Tibial nerve (tissue), 4 donors: ENCODE data around the gene PTPRJ. TPM values are rescaled to one million over a fixed set of nuclear protein-coding genes. Genes with fewer than 3 reads are reported as not detected.

Experiments
- DNase-seq, 2 donors: peaks; one replicate each; pipeline ENCODE4 v3.0.0-alpha.2; 2019; ENCODE audit warnings: low spot score in 2 of 2
- H3K27ac ChIP-seq, 4 donors: fragments of 200-600 bp; sonication (generic) in 3 of 4; one replicate each; pipeline ENCODE4 v1.5.1; 2017 to 2019; ENCODE audit warnings: mild to moderate bottlenecking in 1 of 4
- H3K27me3 ChIP-seq, 2 donors: fragments of 200-600 bp; sonication (generic) in 1 of 2; one replicate each; pipeline versions ENCODE4 v1.5.1 to v1.6.0; 2017 to 2019
- H3K36me3 ChIP-seq, 3 donors: fragments of 200-600 bp; sonication (generic); one replicate each; pipeline ENCODE4 v1.5.1; 2018 to 2019
- H3K4me1 ChIP-seq, 4 donors: fragments of 200-600 bp; sonication (generic) in 3 of 4; one replicate each; pipeline ENCODE4 v1.5.1; 2017 to 2019
- H3K4me3 ChIP-seq, 4 donors: fragments of 200-600 bp; sonication (generic) in 3 of 4; one replicate each; pipeline ENCODE4 v1.5.1; 2017 to 2019; ENCODE audit warnings: mild to moderate bottlenecking in 1 of 4, moderate library complexity in 1 of 4
- H3K9me3 ChIP-seq, 4 donors: fragments of 200-600 bp; sonication (generic) in 3 of 4; one replicate each; pipeline ENCODE4 v1.5.1; 2017 to 2019
- EP300 ChIP-seq, 2 donors: sonication (generic); formaldehyde crosslinking; IDR thresholded peaks; one replicate each; pipeline ENCODE4 v1.6.1; 2017; ENCODE audit warnings: antibody characterized with exemption in 2 of 2, mild to moderate bottlenecking in 1 of 2
- POLR2A ChIP-seq, 2 donors: fragments of 450-650 bp; IDR thresholded peaks; one replicate each; pipeline ENCODE4 v1.6.1; 2017; ENCODE audit warnings: antibody characterized with exemption in 2 of 2, mild to moderate bottlenecking in 2 of 2, moderate library complexity in 2 of 2
- WGBS, 2 donors: methylation state at CpG; one replicate each; pipeline ENCODE4 v1.1.5; 2018; 5-methylcytosine and 5-hydroxymethylcytosine counted together
- total RNA-seq, 4 donors: library from RNA; depleted of rRNA; stranded (reverse); fragments of >200 nt; gene quantifications; one replicate each; pipeline ENCODE4 v1.1.0, GENCODE V29; 2016
- TF ChIP-seq, protein P1 (sequence below), 5 experiments: fragments of 200-600 bp in 3 of 5; fragments of 450-650 bp in 2 of 5; sonication (generic) in 3 of 5; IDR thresholded peaks; one replicate each; pipeline ENCODE4 v1.5.1; 2016 to 2019; ENCODE audit warnings: antibody characterized with exemption in 5 of 5, mild to moderate bottlenecking in 3 of 5, moderate library complexity in 2 of 5

The PTPRJ gene
- total RNA-seq, 4 donors from 2014 or later: 20.5 to 24.3 (median 22.3) TPM

DNA sequence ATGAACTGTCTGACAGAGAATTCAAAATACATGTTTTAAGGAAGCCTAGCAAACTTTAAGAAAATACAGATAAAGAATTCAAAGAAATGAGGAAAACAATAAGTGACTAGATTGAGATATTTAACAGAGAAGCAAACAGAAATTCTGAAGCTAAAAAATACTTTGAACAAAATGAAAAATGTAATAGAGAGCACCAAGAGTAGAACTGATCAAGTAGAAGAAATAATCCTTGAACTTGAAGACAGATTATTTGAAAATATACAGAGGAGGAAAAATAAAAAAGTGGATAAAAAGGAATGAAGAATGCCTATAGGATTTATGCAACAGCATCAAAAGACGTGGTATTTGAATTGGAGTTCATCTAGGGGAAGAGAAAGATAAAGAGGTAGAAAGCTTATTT is 134.4 kb downstream of the PTPRJ start:
- H3K27ac ChIP-seq: no peak overlapping the region
- peaks cover 0 to 46% (median 0%) of the 10 kb centered on the region in 3 donors for H3K36me3 ChIP-seq
- peaks cover 0 to 7% (median 3%) of the 10 kb centered on the region in 4 donors for H3K4me1 ChIP-seq
- peaks cover 0 to 18% (median 7%) of the 10 kb centered on the region in 4 donors for H3K9me3 ChIP-seq
- WGBS, 2 donors: 95 to 96% methylated on average over 1 of the region's 1 CpG
- H3K4me3 ChIP-seq: no peak overlapping the region
- no peaks in the 10 kb centered on the region for H3K27me3 ChIP-seq
- TF ChIP-seq POLR2A (IDR thresholded peaks at IDR 0.05) (no peak), EP300 (IDR thresholded peaks at IDR 0.05) (no peak)
- TF ChIP-seq, protein P1, sequence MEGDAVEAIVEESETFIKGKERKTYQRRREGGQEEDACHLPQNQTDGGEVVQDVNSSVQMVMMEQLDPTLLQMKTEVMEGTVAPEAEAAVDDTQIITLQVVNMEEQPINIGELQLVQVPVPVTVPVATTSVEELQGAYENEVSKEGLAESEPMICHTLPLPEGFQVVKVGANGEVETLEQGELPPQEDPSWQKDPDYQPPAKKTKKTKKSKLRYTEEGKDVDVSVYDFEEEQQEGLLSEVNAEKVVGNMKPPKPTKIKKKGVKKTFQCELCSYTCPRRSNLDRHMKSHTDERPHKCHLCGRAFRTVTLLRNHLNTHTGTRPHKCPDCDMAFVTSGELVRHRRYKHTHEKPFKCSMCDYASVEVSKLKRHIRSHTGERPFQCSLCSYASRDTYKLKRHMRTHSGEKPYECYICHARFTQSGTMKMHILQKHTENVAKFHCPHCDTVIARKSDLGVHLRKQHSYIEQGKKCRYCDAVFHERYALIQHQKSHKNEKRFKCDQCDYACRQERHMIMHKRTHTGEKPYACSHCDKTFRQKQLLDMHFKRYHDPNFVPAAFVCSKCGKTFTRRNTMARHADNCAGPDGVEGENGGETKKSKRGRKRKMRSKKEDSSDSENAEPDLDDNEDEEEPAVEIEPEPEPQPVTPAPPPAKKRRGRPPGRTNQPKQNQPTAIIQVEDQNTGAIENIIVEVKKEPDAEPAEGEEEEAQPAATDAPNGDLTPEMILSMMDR (IDR thresholded peaks at IDR 0.05): no peak
- no peak for DNase-seq

DNA sequence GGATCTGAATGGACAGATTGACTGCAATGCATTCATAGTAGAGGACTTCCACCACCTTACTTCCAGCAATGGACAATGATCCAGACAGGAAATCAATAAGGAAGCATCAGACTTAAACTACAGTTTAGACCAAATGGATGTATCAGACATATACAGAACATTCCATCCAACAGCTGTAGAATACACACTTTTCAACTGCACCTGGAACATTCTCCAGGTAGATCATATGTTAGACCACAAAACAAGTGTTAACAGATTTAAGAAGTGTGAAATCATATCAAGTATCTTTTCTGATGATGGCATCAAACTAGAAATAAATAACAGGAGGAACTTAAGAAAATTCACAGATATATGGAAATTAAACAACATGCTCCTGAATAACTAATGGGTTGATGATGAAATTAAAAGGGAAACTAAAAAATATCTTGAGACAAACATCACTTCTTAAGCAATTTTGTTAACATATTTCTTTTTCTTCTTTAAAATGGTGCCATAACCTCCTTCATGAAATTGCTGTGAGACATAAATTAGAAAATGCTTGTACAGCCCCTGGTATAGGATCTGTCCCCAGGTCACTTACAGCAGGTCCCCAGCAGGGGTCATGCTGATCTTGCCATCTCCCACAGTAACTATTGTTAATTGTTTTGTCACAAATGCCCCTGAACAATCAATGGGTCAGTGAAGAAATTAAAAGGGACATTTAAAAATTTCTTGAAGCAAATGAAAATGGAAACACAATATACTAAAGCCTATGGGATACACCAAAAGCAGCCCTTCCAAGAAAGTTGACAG is 136.3 kb downstream of the PTPRJ start:
- H3K4me3 ChIP-seq: no peak overlapping the region
- H3K4me1 ChIP-seq: no peaks in the 10 kb centered on the region
- no peak overlapping the region for H3K27ac ChIP-seq
- no peaks in the 10 kb centered on the region for H3K27me3 ChIP-seq
- peaks cover 0 to 18% (median 7%) of the 10 kb centered on the region in 4 donors for H3K9me3 ChIP-seq
- TF ChIP-seq, protein P1 (IDR thresholded peaks at IDR 0.05): no peak
- TF ChIP-seq EP300 (IDR thresholded peaks at IDR 0.05) (no peak), POLR2A (IDR thresholded peaks at IDR 0.05) (no peak)
- DNase-seq: no peak
- H3K36me3 ChIP-seq: peaks cover 0 to 52% (median 0%) of the 10 kb centered on the region in 3 donors

DNA sequence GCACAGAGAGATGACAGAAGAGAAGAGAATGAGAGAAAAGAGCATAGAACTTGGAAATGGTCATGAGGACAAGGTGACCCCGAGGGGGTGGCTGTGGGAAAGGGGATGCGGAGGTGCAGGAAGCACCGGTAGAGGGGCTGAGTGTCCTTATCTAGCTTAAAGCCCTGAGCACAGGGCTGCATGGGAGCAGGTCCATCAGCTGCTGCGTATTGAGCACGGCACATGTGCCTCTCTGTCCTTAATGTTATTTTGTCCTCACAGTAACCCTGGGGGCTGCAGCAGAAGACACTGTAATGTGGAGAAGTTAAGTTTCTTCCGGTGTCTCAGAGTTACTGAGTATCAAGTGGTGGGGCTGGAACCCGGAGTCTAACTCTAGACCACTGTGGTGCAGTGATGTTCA is 141.9 kb downstream of the PTPRJ start:
- no peak for DNase-seq
- Histone ChIP-seq H3K9me3 (no peaks in the 10 kb centered on the region), H3K4me1 (no peaks in the 10 kb centered on the region), H3K36me3 (peaks cover 0 to 72% (median 3%) of the 10 kb centered on the region in 3 donors), H3K4me3 (no peak overlapping the region), H3K27ac (no peak overlapping the region), H3K27me3 (no peaks in the 10 kb centered on the region)
- no peak for TF ChIP-seq POLR2A (IDR thresholded peaks at IDR 0.05)
- TF ChIP-seq, protein P1 (IDR thresholded peaks at IDR 0.05): no peak
- WGBS, 2 donors: 81 to 92% methylated on average over 7 of the region's 7 CpGs

DNA sequence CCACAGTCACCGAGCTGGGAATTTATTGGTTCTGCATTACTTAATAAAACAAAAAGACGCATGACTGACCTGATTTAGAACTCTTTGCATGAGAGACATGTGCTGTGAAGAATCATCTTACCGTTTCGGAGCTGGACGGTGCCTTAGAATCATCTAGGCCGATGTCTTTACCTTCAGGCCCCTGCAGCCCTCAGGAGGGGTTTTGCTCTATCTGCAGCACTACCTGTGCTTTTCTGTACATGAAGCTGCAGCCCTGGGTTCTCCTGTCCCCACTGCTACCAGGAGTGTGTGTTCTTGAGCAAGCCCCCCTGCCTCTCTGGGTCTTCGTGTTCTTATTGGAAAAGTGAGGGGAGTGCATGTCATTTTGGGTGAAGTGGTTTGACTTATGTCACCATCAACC is 142.3 kb downstream of the PTPRJ start:
- H3K36me3 ChIP-seq: peaks cover 0 to 76% (median 3%) of the 10 kb centered on the region in 3 donors
- H3K4me1 ChIP-seq: no peaks in the 10 kb centered on the region
- TF ChIP-seq EP300 (IDR thresholded peaks at IDR 0.05) (no peak), POLR2A (IDR thresholded peaks at IDR 0.05) (no peak)
- TF ChIP-seq, protein P1 (IDR thresholded peaks at IDR 0.05): no peak
- DNase-seq: no peak
- no peak overlapping the region for H3K27ac ChIP-seq
- WGBS, 2 donors: 88 to 93% methylated on average over 7 of the region's 7 CpGs
- no peaks in the 10 kb centered on the region for H3K27me3 ChIP-seq
- no peaks in the 10 kb centered on the region for H3K9me3 ChIP-seq
- no peak overlapping the region for H3K4me3 ChIP-seq

DNA sequence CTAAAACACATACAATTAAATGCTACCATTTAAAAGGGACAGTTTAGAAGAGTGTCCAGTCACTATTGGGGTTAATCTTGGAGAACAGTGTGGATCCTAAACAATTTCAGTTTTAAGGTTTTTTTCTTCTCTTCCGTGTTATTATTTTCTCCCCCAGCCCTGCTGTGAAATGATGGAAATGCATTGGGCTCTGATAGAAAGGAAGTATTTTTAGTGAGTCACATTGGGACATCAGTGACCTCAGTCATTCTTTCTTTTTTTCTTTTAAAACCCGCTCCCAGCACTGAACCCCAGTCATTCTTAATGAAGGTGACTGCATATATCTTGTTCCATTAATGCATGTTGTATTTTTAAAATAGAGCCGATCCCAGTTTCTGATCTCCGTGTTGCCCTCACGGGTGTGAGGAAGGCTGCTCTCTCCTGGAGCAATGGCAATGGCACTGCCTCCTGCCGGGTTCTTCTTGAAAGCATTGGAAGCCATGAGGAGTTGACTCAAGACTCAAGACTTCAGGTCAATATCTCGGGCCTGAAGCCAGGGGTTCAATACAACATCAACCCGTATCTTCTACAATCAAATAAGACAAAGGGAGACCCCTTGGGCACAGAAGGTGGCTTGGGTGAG is 143.0 kb downstream of the PTPRJ start:
- TF ChIP-seq POLR2A (IDR thresholded peaks at IDR 0.05) (no peak), EP300 (IDR thresholded peaks at IDR 0.05) (no peak)
- TF ChIP-seq, protein P1 (IDR thresholded peaks at IDR 0.05): no peak
- Histone ChIP-seq H3K9me3 (no peaks in the 10 kb centered on the region), H3K4me3 (no peak overlapping the region), H3K36me3 (peaks cover 0 to 80% (median 3%) of the 10 kb centered on the region in 3 donors), H3K27ac (no peak overlapping the region), H3K4me1 (no peaks in the 10 kb centered on the region), H3K27me3 (no peaks in the 10 kb centered on the region)
- 81 to 84% methylated on average over 8 of the region's 8 CpGs for WGBS, 2 donors
- DNase-seq: no peak
